Measurements from ENCODE around the gene CCNT1. TPM values are rescaled to one million over a fixed set of nuclear protein-coding genes. Genes with fewer than 3 reads are reported as not detected.

Gene CCNT1
- total and polyA plus RNA-seq, 3 donors from 2014 or later = 42.0 to 53.5 (median 50.2) TPM

- Histone ChIP-seq H3K27ac (no peak overlapping the region), H3K4me1 (no peaks in the 10 kb centered on the region), H3K36me3 (ENCODE audit: low read depth, missing control alignments) (no peaks in the 10 kb centered on the region), H3K9me3 (no peaks in the 10 kb centered on the region), H3K27me3 (no peaks in the 10 kb centered on the region), H3K4me3 (no peak overlapping the region)
- 76 to 78% methylated on average over 4 of the region's 4 CpGs for WGBS, 2 donors
- TF ChIP-seq CTCF (IDR thresholded peaks at IDR 0.05) (no peak), POLR2A (IDR thresholded peaks at IDR 0.05) (no peak)
- no peak for DNase-seq
- intact Hi-C loops (cut with DNase I; ENCODE audit: low total_unique reads) = no loop called here
These were observed 41.7 kb upstream of the CCNT1 start for GRCh38 chr12:48758186-48758585.

- Histone ChIP-seq H3K4me3 (no peak overlapping the region), H3K27me3 (no peaks in the 10 kb centered on the region), H3K9me3 (no peaks in the 10 kb centered on the region), H3K36me3 (ENCODE audit: low read depth, missing control alignments) (no peaks in the 10 kb centered on the region), H3K27ac (no peak overlapping the region), H3K4me1 (no peaks in the 10 kb centered on the region)
- TF ChIP-seq POLR2A (IDR thresholded peaks at IDR 0.05) (no peak), CTCF (IDR thresholded peaks at IDR 0.05) (no peak)
- 67 to 73% methylated on average over 2 of the region's 2 CpGs for WGBS, 2 donors
- no peak for DNase-seq
- intact Hi-C loops (cut with DNase I; ENCODE audit: low total_unique reads) = loop anchor here (5.0 kb wide), 1 partner anchor 46 kb away; no protein-coding TSS in a partner anchor
These were observed 34.4 kb upstream of the CCNT1 start for GRCh38 chr12:48750769-48751356.

- Histone ChIP-seq H3K36me3 (ENCODE audit: low read depth, missing control alignments) (no peaks in the 10 kb centered on the region), H3K4me1 (no peaks in the 10 kb centered on the region), H3K27ac (no peak overlapping the region), H3K27me3 (no peaks in the 10 kb centered on the region), H3K9me3 (no peaks in the 10 kb centered on the region), H3K4me3 (no peak overlapping the region)
- no peak for TF ChIP-seq CTCF (IDR thresholded peaks at IDR 0.05)
- no peak for DNase-seq
- WGBS, 2 donors = 92 to 93% methylated on average over 1 of the region's 1 CpG
- intact Hi-C loops (cut with DNase I; ENCODE audit: low total_unique reads) = loop anchor here (5.0 kb wide), 1 partner anchor 47 kb away; no protein-coding TSS in a partner anchor
These were observed 33.7 kb upstream of the CCNT1 start for GRCh38 chr12:48750215-48750614.

GRCh38 chr12:48744251-48745008 is 27.9 kb upstream of the CCNT1 start:
- WGBS, 2 donors = 77 to 82% methylated on average over 9 of the region's 9 CpGs
- no peaks in the 10 kb centered on the region for H3K9me3 ChIP-seq
- no peak overlapping the region for H3K4me3 ChIP-seq
- DNase-seq = no peak
- intact Hi-C loops (cut with DNase I; ENCODE audit: low total_unique reads) = no loop called here
- no peak for TF ChIP-seq POLR2A (IDR thresholded peaks at IDR 0.05)
- no peak for TF ChIP-seq CTCF (IDR thresholded peaks at IDR 0.05)
- no peak overlapping the region for H3K27ac ChIP-seq
- H3K4me1 ChIP-seq = no peaks in the 10 kb centered on the region
- H3K27me3 ChIP-seq = no peaks in the 10 kb centered on the region
- no peaks in the 10 kb centered on the region for H3K36me3 ChIP-seq (ENCODE audit: low read depth, missing control alignments)
